HG02840 (cell line): ENCODE measurements around the gene CITED2.
A peak's percentile ranks its signal among the peaks of the same experiment; 100 is the strongest.
"Not testable (repeated sequence)": the region's sequence is repeated elsewhere in the genome, so short reads cannot be mapped to it uniquely, and the experiment has no call there.

ENCODE experiments used
- ATAC-seq: cut with Tn5 transposase; IDR thresholded peaks from one replicate; pipeline ENCODE4 v1.9.1; 2021; ENCODE audit warnings: mild to moderate bottlenecking, moderate library complexity, moderate number of reproducible peaks; ENCODE audit not compliant: unreplicated experiment, low FRiP score

CITED2 gene

GRCh38 chr6:139374357-139375225, at the start of gene CITED2:
Gene CITED2, minus strand, starts transcription at chr6:139374648. Its CDS starts 704 bp downstream, at chr6:139373944.
- ATAC-seq: peak; percentile 69

GRCh38 chr6:139423037-139423703, 48.7 kb upstream of the CITED2 start:
- ATAC-seq: no peak

DNA sequence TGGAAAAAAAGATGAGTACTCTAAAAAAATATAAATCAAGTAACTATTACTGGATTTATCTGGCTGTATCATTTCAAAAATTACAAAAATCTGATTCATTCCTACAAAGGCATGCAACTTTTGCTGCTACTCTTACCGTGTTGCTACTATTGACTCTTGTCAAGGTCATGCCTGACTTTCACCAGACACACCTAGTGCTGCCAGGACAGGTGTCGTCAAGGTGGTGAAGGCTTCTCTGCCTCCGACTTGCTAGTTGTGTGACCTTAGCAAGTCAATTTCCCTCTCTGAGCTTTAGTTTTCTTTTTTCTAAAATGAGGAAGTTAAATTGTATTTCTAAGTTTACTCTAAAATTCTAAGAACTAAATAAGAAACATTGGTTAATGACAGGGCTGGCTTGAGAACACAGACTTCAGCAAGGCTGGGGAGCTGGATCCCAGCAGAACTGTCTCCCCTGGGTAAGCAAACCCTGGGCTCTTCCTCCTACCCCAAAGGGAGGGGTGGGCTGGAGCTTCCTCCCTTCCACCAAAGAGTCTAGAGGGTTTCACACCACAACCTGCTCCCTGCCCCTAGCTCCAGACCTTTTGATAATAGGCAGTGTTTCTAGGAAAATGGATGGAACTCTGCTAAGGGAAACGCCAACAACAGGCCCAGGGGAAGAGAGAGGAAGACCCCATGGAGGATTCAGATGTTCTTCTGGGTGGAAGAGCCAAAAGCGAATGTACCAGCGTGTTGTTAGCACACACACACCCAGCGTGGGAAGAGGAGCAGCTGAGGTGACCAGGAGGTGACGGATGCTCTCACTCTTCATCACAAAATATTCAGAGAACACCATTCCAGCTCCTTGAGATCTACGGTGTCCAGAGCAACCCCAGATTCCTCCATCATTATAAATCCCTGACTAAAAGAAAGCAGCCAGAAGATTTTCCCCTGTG, 47.9 kb upstream of the CITED2 start:
- no peak for ATAC-seq

- no peak for ATAC-seq
Observed at GRCh38 chr6:139418481-139419132, 44.2 kb upstream of the CITED2 start.

GRCh38 chr6:139416146-139416545, 41.7 kb upstream of the CITED2 start:
- ATAC-seq: no peak

GRCh38 chr6:139415365-139415764, 40.9 kb upstream of the CITED2 start:
- no peak for ATAC-seq

DNA sequence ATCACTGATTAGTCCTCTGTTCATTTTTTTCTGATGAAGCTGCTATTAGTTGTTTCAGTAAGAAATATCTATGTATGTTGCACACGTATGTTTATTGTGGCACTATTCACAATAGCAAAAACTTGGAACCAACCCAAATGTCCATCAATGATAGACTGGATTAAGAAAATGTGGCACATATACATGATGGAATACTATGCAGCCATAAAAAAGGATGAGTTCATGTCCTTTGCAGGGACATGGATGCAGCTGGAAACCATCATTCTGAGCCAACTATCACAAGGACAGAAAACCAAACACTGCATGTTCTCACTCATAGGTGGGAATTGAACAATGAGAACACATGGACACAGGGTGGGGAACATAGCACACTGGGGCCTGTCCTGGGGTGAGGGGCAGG, 37.7 kb upstream of the CITED2 start:
- not testable (repeated sequence) for ATAC-seq

GRCh38 chr6:139409026-139409425, 34.6 kb upstream of the CITED2 start:
- no peak for ATAC-seq

DNA sequence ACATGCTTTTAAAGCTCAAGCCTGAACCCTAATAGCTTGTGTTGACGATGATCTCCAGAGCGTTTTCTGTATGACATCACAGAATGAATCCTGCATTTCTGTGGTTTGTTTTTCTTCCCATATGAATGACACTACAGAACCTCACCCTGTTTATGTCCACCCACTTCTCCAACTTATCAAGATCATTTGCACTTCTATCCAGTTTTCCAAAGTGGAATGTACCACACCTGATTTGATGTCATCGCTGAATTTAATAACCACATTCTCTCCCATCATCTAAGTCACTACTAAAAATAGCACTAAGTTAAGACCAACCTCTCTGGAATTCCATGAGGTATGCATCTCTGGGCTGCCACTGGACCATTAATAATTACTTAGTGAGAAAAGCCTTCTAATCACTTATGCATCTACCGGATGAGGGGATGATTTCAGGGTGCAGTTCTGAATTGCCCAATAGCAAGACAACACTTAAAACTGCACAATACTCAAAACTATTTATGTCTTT, 33.3 kb upstream of the CITED2 start:
- ATAC-seq: no peak

DNA sequence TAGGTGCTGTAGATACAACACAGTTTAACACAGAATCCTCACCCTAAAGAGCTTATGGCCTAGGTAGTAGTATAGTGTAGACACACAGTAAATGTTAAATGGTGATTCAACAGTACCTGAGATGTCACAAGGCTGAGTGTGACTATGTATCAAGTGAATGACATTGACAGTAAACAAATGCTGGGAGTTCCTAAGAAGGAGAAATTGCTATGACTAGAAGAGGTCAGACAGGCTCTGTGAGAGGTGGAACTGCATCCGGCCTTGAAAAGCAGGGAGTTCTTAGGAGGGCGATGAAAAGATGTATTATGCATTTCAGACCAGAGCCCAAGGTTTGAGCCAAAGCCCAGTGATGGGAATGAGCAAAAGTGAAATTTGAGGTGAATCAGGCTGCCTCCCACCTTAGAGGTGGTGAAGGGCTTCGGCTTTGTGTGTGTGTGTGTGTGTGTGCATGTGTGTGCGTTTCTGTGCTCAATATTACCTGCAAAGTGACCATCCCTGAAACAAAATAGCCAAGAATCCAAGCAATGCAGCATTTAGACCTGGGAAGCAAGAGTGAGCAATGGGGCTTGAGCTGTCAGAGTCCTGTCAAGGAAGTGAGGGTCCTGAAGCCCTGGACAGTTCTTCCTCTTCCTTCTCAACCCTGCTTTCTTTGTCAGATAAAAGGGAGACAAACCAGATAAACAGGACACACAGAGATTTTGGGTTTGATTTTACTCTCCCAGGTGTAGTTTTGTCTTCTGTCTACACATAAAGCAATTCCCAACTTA, 32.3 kb upstream of the CITED2 start:
- ATAC-seq: no peak

DNA sequence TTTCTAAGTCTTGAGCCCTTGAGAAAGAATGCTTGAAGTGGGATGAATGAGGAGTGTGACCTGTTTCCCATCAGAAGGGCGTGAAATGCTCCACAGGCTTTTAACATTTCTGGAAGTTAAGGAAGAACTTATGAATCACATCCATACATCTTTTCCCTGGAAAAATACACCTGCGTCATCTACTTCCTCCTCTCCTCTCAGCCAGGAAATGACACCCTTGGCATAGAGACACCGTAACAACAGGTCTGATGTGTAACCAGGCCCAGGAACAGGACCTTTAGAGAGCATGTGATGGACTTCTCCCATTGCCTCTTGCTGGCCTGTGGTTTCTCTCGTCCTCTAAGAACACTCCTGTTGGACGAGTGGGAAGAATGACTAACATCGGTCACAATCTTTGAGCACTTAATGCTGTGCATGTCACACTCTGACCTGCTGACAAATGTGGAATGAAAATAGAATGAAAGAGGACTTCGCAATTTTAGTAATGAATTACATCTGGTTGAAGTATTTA, 28.5 kb upstream of the CITED2 start:
- ATAC-seq: no peak

- ATAC-seq: no peak
Observed at GRCh38 chr6:139398658-139399057, 24.2 kb upstream of the CITED2 start.

DNA sequence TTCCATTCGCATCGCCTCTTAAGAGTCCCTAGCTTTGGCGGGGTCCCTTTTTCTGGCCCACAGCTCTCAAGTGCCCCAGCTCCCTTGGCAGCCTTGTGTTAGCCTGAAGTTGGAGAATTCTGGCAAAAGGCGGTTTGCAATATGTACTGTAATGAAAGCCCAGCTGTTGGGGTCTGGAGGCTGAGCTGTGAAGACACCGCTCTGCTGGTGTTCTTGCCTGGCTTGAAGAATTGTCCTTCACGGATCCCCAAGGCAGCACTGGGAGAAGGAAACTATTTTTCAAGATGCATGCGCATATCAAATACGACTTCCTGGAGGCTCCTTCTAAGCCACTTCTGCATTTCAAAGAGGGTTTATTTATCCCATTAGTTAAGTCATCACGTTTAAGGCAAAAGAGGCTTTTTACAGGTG, 21.4 kb upstream of the CITED2 start:
- no peak for ATAC-seq

DNA sequence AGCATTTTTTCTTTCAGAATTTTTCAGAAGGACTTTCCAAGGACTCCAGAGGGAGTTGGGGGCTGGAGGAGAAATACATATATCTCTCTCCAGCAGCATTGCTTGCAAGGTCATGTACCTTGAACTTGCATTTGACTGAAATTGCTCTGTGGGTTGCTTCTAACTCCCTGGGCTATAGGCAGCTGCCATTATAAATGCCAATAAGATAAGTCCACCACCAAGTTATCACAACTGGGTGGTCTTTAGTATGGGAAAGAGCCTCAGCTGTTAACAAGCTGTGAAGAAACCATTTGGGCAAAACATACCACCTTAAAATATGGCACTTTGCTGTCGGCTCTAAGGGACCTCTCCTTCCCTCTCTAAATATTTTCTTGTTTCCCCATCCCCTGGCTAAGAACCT, 20.9 kb upstream of the CITED2 start:
- no peak for ATAC-seq

GRCh38 chr6:139394027-139394649, 19.7 kb upstream of the CITED2 start:
- ATAC-seq: no peak

GRCh38 chr6:139392794-139393193, 18.3 kb upstream of the CITED2 start:
- ATAC-seq: peak; percentile 95

- no peak for ATAC-seq
Observed at GRCh38 chr6:139391709-139392108, 17.3 kb upstream of the CITED2 start.

GRCh38 chr6:139390447-139390846, 16.0 kb upstream of the CITED2 start:
- ATAC-seq: no peak

DNA sequence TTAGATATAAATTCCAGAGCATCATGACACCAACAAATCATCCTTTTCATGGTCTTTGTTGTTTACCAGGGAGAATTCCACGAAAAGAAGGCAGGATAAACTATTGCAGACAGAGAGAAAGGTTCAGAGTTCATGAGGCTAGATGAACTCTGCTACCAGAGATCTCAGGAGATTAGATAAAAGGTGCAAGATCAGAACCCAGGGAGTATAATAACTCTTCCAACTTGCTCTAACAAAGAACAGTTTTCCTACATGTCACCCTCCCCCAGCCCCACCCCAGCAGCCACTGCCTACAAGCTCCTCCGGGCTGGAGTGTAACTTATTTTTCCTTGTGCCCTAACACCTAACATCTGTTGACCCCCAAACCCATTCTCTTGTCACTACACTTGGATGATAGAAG, 13.9 kb upstream of the CITED2 start:
- no peak for ATAC-seq
